Activated B cell treated with CpG ODN at 0.5 μM for 24 hours (primary cell): ENCODE data around the gene MIB1. TPM values are rescaled to one million over a fixed set of nuclear protein-coding genes. Genes with fewer than 3 reads are reported as not detected.

Experiments used
- ATAC-seq: fragments of 200-7000 bp; cut with Tn5 transposase; one replicate; pipeline ENCODE4 v1.10.0; 2021; ENCODE audit warnings: low read depth, mild to moderate bottlenecking, moderate library complexity
- CTCF ChIA-PET: fragments of 350-600 bp; sonication (Branson Sonifier 250); formaldehyde crosslinking; loops from one replicate; lab custom pipeline; 2021; ENCODE audit warnings: antibody characterized with exemption; lab: Charles Lee
- POLR2A ChIA-PET: fragments of 350-600 bp; sonication (Branson Sonifier 250); formaldehyde crosslinking; loops from one replicate; lab custom pipeline; 2021; ENCODE audit warnings: antibody characterized with exemption; lab: Charles Lee
- DNase-seq: peaks from one replicate; pipeline ENCODE4 v3.0.0; 2022
- H3K27ac Mint-ChIP-seq: one replicate; pipeline ENCODE4 v1.8.0; 2020; ENCODE audit warnings: mixed read lengths
- H3K27me3 Mint-ChIP-seq: one replicate; pipeline ENCODE4 v1.8.0; 2021; ENCODE audit warnings: mixed read lengths
- H3K36me3 Mint-ChIP-seq: one replicate; pipeline ENCODE4 v1.8.0; 2021; ENCODE audit warnings: low read depth, mixed read lengths
- H3K4me1 Mint-ChIP-seq: one replicate; pipeline ENCODE4 v1.8.0; 2021; ENCODE audit warnings: mixed read lengths
- H3K4me3 Mint-ChIP-seq: one replicate; pipeline ENCODE4 v1.8.0; 2020; ENCODE audit warnings: mild to moderate bottlenecking, mixed read lengths
- H3K9me3 Mint-ChIP-seq: one replicate; pipeline ENCODE4 v1.8.0; 2020; ENCODE audit warnings: mixed read lengths
- intact Hi-C: fragments of 100-400 bp; cut with micrococcal nuclease; formaldehyde crosslinking; loops from one replicate; pipeline ENCODE4 v1.15.1; 2024
- total RNA-seq: library from RNA; stranded (reverse); gene quantifications from 2 replicates; pipeline ENCODE4 v1.2.3, GENCODE V29; 2022
- TF ChIP-seq, protein P1 (sequence below): fragments of 200-600 bp; IDR thresholded peaks from one replicate; pipeline ENCODE4 v1.8.0; 2022; ENCODE audit warnings: antibody characterized with exemption, mild to moderate bottlenecking

The MIB1 gene
- 21.6 and 22.6 TPM in 2 replicates for total RNA-seq

DNA sequence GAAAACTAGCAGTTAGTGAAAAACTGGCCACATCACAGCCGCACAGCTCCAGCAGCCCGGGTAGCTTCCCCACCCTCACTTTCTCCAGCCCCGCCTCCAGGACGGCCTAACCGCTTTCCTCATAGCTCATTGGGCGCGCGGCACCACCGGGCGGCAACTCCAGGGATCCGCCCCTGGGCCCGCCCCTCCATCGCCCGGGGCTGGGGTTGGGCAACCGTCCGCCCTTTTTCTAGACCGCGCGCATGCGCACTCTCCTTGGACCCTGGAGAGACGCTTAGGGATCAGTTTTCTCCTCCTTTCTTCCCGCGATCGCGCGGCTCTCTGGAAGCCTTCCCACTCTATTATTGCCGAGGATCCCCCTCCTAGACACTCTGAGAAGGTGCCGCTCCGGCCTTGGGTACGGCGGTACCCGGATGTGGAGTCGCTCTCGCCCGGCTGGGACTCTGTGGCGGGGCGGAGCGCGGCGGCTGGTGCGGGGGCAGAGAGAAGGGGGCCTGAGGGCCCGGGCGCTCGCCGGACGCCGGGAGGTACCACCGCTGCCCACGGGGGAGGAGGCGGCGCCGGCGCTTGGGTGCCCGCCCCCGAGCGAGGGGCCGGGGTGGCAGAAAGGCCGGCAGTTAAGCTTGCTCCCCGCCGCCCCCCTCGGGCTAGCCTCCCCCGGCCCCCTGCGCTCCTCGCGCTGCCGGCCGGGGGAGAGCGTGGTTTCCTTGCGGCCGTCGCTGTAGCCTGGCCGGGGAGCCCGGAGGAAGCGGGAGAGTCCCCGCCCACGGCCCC, at the start of gene MIB1:
Gene MIB1 (plus strand): TSS at position 255 of the 774 bp plus-strand sequence. CDS start 792 bp downstream, outside the sequence.
- H3K27ac Mint-ChIP-seq, result peak within 1 kb of the TSS; percentile 97
- intact Hi-C loops, result loop anchor here (1.0 to 10.0 kb wide), 7 partner anchors 36 to 1194 kb away; partner anchors contain the start of genes ABHD3, ESCO1, RBBP8 and ROCK1
- H3K36me3 Mint-ChIP-seq, result peaks cover 2% of the 10 kb centered on the region
- H3K27me3 Mint-ChIP-seq, result no peaks in the 10 kb centered on the region
- ChIA-PET CTCF (interaction anchor here (1.3 kb wide), 1 partner anchor 141 kb away, joined by 4 read pairs; the partner anchor contains the start of gene ESCO1), POLR2A (interaction anchor here (0.6 to 4.1 kb wide), 13 partner anchors 9 to 629 kb away, joined by 3 to 44 read pairs (median 6); partner anchors contain the start of genes ABHD3, ESCO1, ROCK1 and SNRPD1)
- H3K9me3 Mint-ChIP-seq, result no peaks in the 10 kb centered on the region
- peaks cover 24% of the 10 kb centered on the region for H3K4me1 Mint-ChIP-seq
- TF ChIP-seq, protein P1, sequence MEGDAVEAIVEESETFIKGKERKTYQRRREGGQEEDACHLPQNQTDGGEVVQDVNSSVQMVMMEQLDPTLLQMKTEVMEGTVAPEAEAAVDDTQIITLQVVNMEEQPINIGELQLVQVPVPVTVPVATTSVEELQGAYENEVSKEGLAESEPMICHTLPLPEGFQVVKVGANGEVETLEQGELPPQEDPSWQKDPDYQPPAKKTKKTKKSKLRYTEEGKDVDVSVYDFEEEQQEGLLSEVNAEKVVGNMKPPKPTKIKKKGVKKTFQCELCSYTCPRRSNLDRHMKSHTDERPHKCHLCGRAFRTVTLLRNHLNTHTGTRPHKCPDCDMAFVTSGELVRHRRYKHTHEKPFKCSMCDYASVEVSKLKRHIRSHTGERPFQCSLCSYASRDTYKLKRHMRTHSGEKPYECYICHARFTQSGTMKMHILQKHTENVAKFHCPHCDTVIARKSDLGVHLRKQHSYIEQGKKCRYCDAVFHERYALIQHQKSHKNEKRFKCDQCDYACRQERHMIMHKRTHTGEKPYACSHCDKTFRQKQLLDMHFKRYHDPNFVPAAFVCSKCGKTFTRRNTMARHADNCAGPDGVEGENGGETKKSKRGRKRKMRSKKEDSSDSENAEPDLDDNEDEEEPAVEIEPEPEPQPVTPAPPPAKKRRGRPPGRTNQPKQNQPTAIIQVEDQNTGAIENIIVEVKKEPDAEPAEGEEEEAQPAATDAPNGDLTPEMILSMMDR, result no peak
- peak; percentile 97 for ATAC-seq
- peak within 1 kb of the TSS; percentile 97 for H3K4me3 Mint-ChIP-seq
- peak; percentile 99 for DNase-seq

DNA sequence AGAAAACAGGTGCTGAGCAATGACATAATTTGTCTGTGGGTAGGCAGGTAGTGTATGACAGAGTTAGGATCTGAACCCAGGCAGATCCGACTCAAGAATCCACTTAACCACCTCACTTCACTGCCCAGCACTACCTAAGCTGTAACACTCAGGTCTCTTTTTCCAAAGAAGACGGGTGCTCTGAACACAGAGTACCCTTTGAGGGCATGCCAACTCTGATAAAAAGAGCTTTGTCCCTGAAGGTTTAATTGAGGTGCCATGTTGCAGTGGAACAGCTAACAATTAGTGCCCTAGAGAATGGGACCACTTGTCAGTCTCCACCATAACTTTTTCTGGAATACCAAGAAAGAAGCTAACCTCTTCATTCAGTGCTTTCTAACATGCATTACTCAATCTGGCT, 47.3 kb upstream of the MIB1 start:
- peaks cover 5% of the 10 kb centered on the region for H3K4me1 Mint-ChIP-seq
- ATAC-seq, result no peak
- TF ChIP-seq, protein P1, result no peak
- no peak for DNase-seq
- intact Hi-C loops, result no loop called here
- H3K27ac Mint-ChIP-seq, result no peak overlapping the region
- POLR2A ChIA-PET, result no interaction called here
- no peak overlapping the region for H3K4me3 Mint-ChIP-seq
- H3K27me3 Mint-ChIP-seq, result no peaks in the 10 kb centered on the region
- peaks cover 4% of the 10 kb centered on the region for H3K9me3 Mint-ChIP-seq
- CTCF ChIA-PET, result no interaction called here
- peaks cover 43% of the 10 kb centered on the region for H3K36me3 Mint-ChIP-seq

DNA sequence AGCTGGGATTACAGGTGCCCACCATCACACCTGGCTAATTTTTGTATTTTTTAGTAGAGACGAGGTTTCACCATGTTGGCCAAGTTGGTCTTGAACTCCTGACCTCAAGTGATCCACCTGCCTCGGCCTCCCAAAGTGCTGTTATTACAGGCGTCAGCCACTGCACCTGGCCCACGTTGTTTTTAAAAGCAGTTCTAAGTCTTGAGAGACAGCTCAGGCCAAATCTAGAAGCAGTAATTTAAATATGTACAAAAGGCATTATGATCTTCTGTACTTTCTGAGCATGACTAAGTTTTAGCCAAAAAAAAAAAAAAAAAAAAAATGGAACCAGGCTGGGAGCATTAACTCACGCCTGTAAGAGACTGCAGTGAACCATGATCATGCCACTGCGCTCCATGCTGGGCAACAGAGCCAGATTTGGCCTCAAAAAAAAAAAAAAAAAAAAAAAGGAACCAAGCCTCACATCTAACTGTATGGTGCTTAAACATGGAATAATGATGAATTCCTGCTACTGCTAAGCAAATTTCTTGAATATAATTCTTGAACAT, 40.0 kb upstream of the MIB1 start:
- peaks cover 30% of the 10 kb centered on the region for H3K4me1 Mint-ChIP-seq
- no peaks in the 10 kb centered on the region for H3K9me3 Mint-ChIP-seq
- no peaks in the 10 kb centered on the region for H3K27me3 Mint-ChIP-seq
- ChIA-PET CTCF (no interaction called here), POLR2A (interaction anchor here (0.7 to 1.6 kb wide), 4 partner anchors 9 to 143 kb away, joined by 3 to 12 read pairs (median 6); no protein-coding TSS in a partner anchor)
- no peak for ATAC-seq
- DNase-seq, result no peak
- H3K4me3 Mint-ChIP-seq, result no peak overlapping the region
- no peak overlapping the region for H3K27ac Mint-ChIP-seq
- peaks cover 37% of the 10 kb centered on the region for H3K36me3 Mint-ChIP-seq
- TF ChIP-seq, protein P1, result no peak
- intact Hi-C loops, result loop anchor here (5.0 to 10.0 kb wide), 5 partner anchors 33 to 588 kb away; partner anchors contain the start of gene ROCK1

DNA sequence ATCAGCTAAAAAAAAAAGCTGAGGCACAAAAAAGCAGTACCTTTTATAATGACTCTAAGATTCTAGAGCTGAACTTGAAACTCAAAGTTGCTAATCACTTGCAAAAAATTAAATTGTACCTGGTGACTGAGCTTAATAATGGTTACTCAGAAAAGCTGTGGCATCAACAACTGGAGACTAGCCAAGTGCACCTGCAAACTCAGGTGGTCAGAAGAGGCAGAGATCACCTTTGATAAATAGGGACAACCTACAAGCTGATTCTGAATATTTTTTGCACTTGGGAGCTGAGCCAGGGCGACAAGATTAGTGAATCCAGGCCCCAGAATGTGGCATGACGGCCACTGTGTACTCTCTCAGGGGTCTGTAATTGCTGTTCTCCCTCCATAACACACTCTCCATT, 39.0 kb upstream of the MIB1 start:
- no peak for ATAC-seq
- Mint-ChIP-seq H3K27me3 (no peaks in the 10 kb centered on the region), H3K9me3 (no peaks in the 10 kb centered on the region), H3K4me3 (no peak overlapping the region), H3K36me3 (peaks cover 36% of the 10 kb centered on the region), H3K27ac (no peak overlapping the region), H3K4me1 (peaks cover 31% of the 10 kb centered on the region)
- TF ChIP-seq, protein P1, result no peak
- ChIA-PET CTCF (interaction anchor here (0.8 kb wide), 1 partner anchor 21 kb away, joined by 4 read pairs; no protein-coding TSS in a partner anchor), POLR2A (interaction anchor here (1.2 to 1.3 kb wide), 2 partner anchors 16 to 39 kb away, joined by 3 to 5 read pairs; partner anchors contain the start of gene MIB1)
- DNase-seq, result no peak
- intact Hi-C loops, result loop anchor here (5.0 to 10.0 kb wide), 5 partner anchors 34 to 589 kb away; partner anchors contain the start of gene ROCK1
